ENCODE data around the gene LRPPRC. TPM values are rescaled to one million over a fixed set of nuclear protein-coding genes. Genes with fewer than 3 reads are reported as not detected.

Gene LRPPRC
- total and polyA plus RNA-seq, 9 of the 15 experiments (the other 6 are each of a cell fraction or from before 2014, with no cell fraction given) = 41.5 to 214 (median 138) TPM

DNA sequence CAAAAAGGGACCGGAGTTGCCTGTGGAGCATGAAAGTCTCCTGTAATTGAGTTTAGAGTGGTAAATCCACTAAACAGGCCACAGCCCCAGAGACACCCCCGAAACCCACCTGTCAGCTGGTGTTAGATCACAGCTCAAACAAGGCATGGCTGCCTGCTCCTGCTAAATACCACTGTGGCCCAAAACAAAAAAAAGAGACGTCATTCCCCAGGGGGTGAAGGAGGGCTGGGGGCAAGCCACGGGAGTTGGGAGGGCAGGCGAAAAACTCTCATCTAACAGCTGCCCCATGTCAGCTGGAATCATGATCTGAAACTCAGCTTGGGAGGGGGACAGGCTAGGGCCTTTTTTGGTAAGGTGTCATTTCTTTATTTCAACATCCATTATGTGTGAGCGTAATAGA lies 42.5 kb upstream of the LRPPRC start:
- intact Hi-C loops (cut with micrococcal nuclease) = no loop called here
- H2AFZ ChIP-seq (ENCODE audit: low read depth, low read length) = no peak overlapping the region
- peaks cover 7 to 12% of the 10 kb centered on the region in 2 experiments; a peak in 4 of 5 replicates for H3K27me3 ChIP-seq (ENCODE audit: control insufficient read depth in 2 of 2, insufficient read depth in 2 of 2, low read length in 2 of 2)
- ChIA-PET CTCF (ENCODE audit: low intra/inter-chr PET ratio) (no interaction called here), POLR2A (no interaction called here)
- H3K9me3 ChIP-seq (replicated peaks; ENCODE audit: control insufficient read depth, insufficient read depth, low read depth, low read length) = no peaks in the 10 kb centered on the region
- H3K9me1 ChIP-seq (ENCODE audit: control insufficient read depth, insufficient read depth, low read length) = no peaks in the 10 kb centered on the region
- no peak for FAIRE-seq
- in situ Hi-C loops (cut with MboI) = no loop called here
- H3K27ac ChIP-seq (ENCODE audit: extremely low read depth, low read depth, low read length) = no peak overlapping the region
- no peaks in the 10 kb centered on the region for H4K20me1 ChIP-seq (replicated peaks; ENCODE audit: control insufficient read depth, insufficient read depth, low read length)
- WGBS (ENCODE audit: insufficient coverage, low coverage, missing lambda C conversion rate) = 2% methylated on average over 6 of the region's 6 CpGs
- no peak for ATAC-seq
- H3K4me1 ChIP-seq (replicated peaks in 1 of 2; ENCODE audit: control insufficient read depth in 2 of 2, insufficient read depth in 2 of 2, low read length in 2 of 2) = no peaks in the 10 kb centered on the region
- TF ChIP-seq PHB2 (IDR thresholded peaks at IDR 0.05; ENCODE audit: low read depth) = no peak
- H3K4me2 ChIP-seq (ENCODE audit: insufficient read depth, low read length) = no peak overlapping the region
- H3K36me3 ChIP-seq (ENCODE audit: control insufficient read depth, insufficient read depth, low read length) = no peaks in the 10 kb centered on the region
- no peak for DNase-seq (ENCODE audit: extremely low read depth in 1 of 4, low spot score in 3 of 4)
- no peaks in the 10 kb centered on the region for H3K79me2 ChIP-seq (ENCODE audit: control insufficient read depth, insufficient read depth, low read length)
- H3K9ac ChIP-seq (ENCODE audit: insufficient read depth in 1 of 2, low read depth in 2 of 2, low read length in 2 of 2) = no peak overlapping the region
- no TSS peak for BruUV-seq (replicated peaks)
- no peak overlapping the region for H3K4me3 ChIP-seq

DNA sequence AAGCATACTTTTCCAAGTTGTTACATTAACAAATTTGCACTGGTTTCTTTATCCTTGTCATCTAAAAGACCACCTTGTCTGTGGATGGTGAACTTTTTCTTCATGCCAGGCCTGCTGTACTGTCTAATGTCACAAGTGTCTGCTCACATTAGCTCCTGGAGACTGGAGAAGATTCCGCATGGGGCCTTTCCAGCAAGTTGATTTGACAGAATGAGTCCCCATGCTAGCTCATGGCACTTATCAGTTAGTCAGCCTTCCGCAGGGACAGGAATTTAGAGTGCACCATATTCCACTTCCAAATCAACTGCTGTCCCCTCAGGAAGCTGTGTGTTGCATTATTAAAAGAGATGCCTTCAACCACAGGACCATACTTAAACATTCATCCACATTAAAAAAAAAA lies 41.4 kb upstream of the LRPPRC start:
- Histone ChIP-seq H3K27ac (ENCODE audit: extremely low read depth, low read depth, low read length) (no peak overlapping the region), H3K4me2 (ENCODE audit: insufficient read depth, low read length) (no peak overlapping the region), H3K79me2 (ENCODE audit: control insufficient read depth, insufficient read depth, low read length) (no peaks in the 10 kb centered on the region), H3K9me1 (ENCODE audit: control insufficient read depth, insufficient read depth, low read length) (no peaks in the 10 kb centered on the region), H3K9me3 (replicated peaks; ENCODE audit: control insufficient read depth, insufficient read depth, low read depth, low read length) (no peaks in the 10 kb centered on the region), H4K20me1 (replicated peaks; ENCODE audit: control insufficient read depth, insufficient read depth, low read length) (no peaks in the 10 kb centered on the region), H3K4me3 (no peak overlapping the region), H3K9ac (ENCODE audit: insufficient read depth in 1 of 2, low read depth in 2 of 2, low read length in 2 of 2) (no peak overlapping the region), H3K27me3 (ENCODE audit: control insufficient read depth in 2 of 2, insufficient read depth in 2 of 2, low read length in 2 of 2) (peaks cover 16 to 21% of the 10 kb centered on the region in 2 experiments), H3K4me1 (replicated peaks in 1 of 2; ENCODE audit: control insufficient read depth in 2 of 2, insufficient read depth in 2 of 2, low read length in 2 of 2) (no peaks in the 10 kb centered on the region), H3K36me3 (ENCODE audit: control insufficient read depth, insufficient read depth, low read length) (no peaks in the 10 kb centered on the region), H2AFZ (ENCODE audit: low read depth, low read length) (no peak overlapping the region)
- intact Hi-C loops (cut with micrococcal nuclease) = no loop called here
- DNase-seq (ENCODE audit: extremely low read depth in 1 of 4, low spot score in 3 of 4) = no peak
- 0% methylated on average over 2 of the region's 2 CpGs for WGBS (ENCODE audit: insufficient coverage, low coverage, missing lambda C conversion rate)
- ChIA-PET CTCF (ENCODE audit: low intra/inter-chr PET ratio) (no interaction called here), POLR2A (interaction anchor here (0.6 kb wide), 1 partner anchor 70 kb away, joined by 3 read pairs; no protein-coding TSS in a partner anchor)
- ATAC-seq = no peak
- no peak for FAIRE-seq
- in situ Hi-C loops (cut with MboI) = no loop called here
- BruUV-seq (replicated peaks) = no TSS peak
- TF ChIP-seq PCBP2 (IDR thresholded peaks at IDR 0.05; ENCODE audit: low read depth, low read length, poor library complexity, severe bottlenecking) (no peak), ZNF263 (CRISPR knock-in tag; IDR thresholded peaks at IDR 0.05; ENCODE audit: borderline replicate concordance) (no peak), FOXJ2 (tag; IDR thresholded peaks at IDR 0.05) (no peak), ZNF76 (CRISPR knock-in tag; IDR thresholded peaks at IDR 0.05; ENCODE audit: borderline replicate concordance) (no peak), ZNF561 (CRISPR knock-in tag; conservative IDR thresholded peaks at IDR 0.05) (no peak), CBX2 (IDR thresholded peaks at IDR 0.05; ENCODE audit: insufficient read depth, low read length, poor library complexity, severe bottlenecking) (no peak), PATZ1 (CRISPR knock-in tag; IDR thresholded peaks at IDR 0.05; ENCODE audit: borderline replicate concordance) (no peak), ZNF583 (CRISPR knock-in tag; IDR thresholded peaks at IDR 0.05) (no peak), ZNF121 (CRISPR knock-in tag; conservative IDR thresholded peaks at IDR 0.05) (no peak)
- TF ChIP-seq, protein P1, sequence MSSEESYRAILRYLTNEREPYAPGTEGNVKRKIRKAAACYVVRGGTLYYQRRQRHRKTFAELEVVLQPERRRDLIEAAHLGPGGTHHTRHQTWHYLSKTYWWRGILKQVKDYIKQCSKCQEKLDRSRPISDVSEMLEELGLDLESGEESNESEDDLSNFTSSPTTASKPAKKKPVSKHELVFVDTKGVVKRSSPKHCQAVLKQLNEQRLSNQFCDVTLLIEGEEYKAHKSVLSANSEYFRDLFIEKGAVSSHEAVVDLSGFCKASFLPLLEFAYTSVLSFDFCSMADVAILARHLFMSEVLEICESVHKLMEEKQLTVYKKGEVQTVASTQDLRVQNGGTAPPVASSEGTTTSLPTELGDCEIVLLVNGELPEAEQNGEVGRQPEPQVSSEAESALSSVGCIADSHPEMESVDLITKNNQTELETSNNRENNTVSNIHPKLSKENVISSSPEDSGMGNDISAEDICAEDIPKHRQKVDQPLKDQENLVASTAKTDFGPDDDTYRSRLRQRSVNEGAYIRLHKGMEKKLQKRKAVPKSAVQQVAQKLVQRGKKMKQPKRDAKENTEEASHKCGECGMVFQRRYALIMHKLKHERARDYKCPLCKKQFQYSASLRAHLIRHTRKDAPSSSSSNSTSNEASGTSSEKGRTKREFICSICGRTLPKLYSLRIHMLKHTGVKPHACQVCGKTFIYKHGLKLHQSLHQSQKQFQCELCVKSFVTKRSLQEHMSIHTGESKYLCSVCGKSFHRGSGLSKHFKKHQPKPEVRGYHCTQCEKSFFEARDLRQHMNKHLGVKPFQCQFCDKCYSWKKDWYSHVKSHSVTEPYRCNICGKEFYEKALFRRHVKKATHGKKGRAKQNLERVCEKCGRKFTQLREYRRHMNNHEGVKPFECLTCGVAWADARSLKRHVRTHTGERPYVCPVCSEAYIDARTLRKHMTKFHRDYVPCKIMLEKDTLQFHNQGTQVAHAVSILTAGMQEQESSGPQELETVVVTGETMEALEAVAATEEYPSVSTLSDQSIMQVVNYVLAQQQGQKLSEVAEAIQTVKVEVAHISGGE (CRISPR knock-in tag; IDR thresholded peaks at IDR 0.05) = no peak

Data from K562 (cell line).